GM12872 (cell line): ENCODE measurements around the gene CARS2.

Source experiments
- CTCF ChIP-seq: IDR thresholded peaks from 3 replicates; pipeline ENCODE4 v1.5.1; 2011; ENCODE audit warnings: low read depth, mild to moderate bottlenecking, low read length, moderate library complexity; ENCODE audit not compliant: insufficient read depth

The CARS2 gene

GRCh38 chr13:110628952-110629701 is 76.8 kb downstream of the CARS2 start:
- no peak for TF ChIP-seq CTCF

- TF ChIP-seq CTCF, result no peak
These were observed 77.5 kb downstream of the CARS2 start for GRCh38 chr13:110628477-110628793.

GRCh38 chr13:110627761-110628476 is 78.0 kb downstream of the CARS2 start:
- no peak for TF ChIP-seq CTCF

- TF ChIP-seq CTCF, result no peak
These were observed 78.6 kb downstream of the CARS2 start for GRCh38 chr13:110627351-110627750.

- no peak for TF ChIP-seq CTCF
These were observed 79.4 kb downstream of the CARS2 start for GRCh38 chr13:110626521-110626920.

- no peak for TF ChIP-seq CTCF
These were observed 80.1 kb downstream of the CARS2 start for GRCh38 chr13:110625771-110626321.
